ENCODE results near the gene NHLRC4. TPM values are rescaled to one million over a fixed set of nuclear protein-coding genes. Genes with fewer than 3 reads are reported as not detected.

The NHLRC4 gene
- total RNA-seq, 1 experiment from 2014 or later, result 0.44 TPM

- H2AFZ ChIP-seq (ENCODE audit: low read length), result no peak overlapping the region
- no peaks in the 10 kb centered on the region for H3F3A ChIP-seq (ENCODE audit: low read length, unreplicated experiment)
- H3K4me1 ChIP-seq (ENCODE audit: insufficient read depth, low read length), result peaks cover 4% of the 10 kb centered on the region
- no peak for ATAC-seq
- CTCF ChIA-PET, result no interaction called here
- H3K4me3 ChIP-seq (ENCODE audit: low read length), result no peak overlapping the region
- no peaks in the 10 kb centered on the region for H3K9me2 ChIP-seq (replicated peaks; ENCODE audit: low read length)
- POLR2A ChIA-PET (ENCODE audit: unreplicated experiment), result no interaction called here
- intact Hi-C loops (cut with micrococcal nuclease), result no loop called here
- no peaks in the 10 kb centered on the region for H3K9me3 ChIP-seq (ENCODE audit: low read length)
- no peak for DNase-seq
- no peaks in the 10 kb centered on the region; the same call in 1 of the 2 replicates for H3K36me3 ChIP-seq (ENCODE audit: low read depth, low read length)
- TF ChIP-seq, protein P1, sequence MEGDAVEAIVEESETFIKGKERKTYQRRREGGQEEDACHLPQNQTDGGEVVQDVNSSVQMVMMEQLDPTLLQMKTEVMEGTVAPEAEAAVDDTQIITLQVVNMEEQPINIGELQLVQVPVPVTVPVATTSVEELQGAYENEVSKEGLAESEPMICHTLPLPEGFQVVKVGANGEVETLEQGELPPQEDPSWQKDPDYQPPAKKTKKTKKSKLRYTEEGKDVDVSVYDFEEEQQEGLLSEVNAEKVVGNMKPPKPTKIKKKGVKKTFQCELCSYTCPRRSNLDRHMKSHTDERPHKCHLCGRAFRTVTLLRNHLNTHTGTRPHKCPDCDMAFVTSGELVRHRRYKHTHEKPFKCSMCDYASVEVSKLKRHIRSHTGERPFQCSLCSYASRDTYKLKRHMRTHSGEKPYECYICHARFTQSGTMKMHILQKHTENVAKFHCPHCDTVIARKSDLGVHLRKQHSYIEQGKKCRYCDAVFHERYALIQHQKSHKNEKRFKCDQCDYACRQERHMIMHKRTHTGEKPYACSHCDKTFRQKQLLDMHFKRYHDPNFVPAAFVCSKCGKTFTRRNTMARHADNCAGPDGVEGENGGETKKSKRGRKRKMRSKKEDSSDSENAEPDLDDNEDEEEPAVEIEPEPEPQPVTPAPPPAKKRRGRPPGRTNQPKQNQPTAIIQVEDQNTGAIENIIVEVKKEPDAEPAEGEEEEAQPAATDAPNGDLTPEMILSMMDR (conservative IDR thresholded peaks at IDR 0.05; ENCODE audit: low read depth, low read length), result no peak
- TF ChIP-seq EZH2phosphoT487 (IDR thresholded peaks at IDR 0.05; ENCODE audit: borderline replicate concordance, low read length) (no peak), EZH2 (IDR thresholded peaks at IDR 0.05; ENCODE audit: low read length, unreplicated experiment) (no peak)
- H3K27me3 ChIP-seq (ENCODE audit: low read length), result no peaks in the 10 kb centered on the region
- H4K20me1 ChIP-seq (ENCODE audit: low read length), result no peaks in the 10 kb centered on the region
- no peak overlapping the region for H3K4me2 ChIP-seq (ENCODE audit: low read length)
- H3K27ac ChIP-seq (ENCODE audit: low read length), result no peak overlapping the region
- peaks cover 82% of the 10 kb centered on the region for H3K79me2 ChIP-seq (ENCODE audit: low read length)
- no peak overlapping the region for H3K9ac ChIP-seq (ENCODE audit: low read length)
- no TSS peak for BruUV-seq (replicated peaks)
Observed at GRCh38 chr16:540645-541340, 26.0 kb upstream of the NHLRC4 start.

GRCh38 chr16:543301-544164 lies 23.3 kb upstream of the NHLRC4 start:
- H3K27ac ChIP-seq (ENCODE audit: low read length), result no peak overlapping the region
- no peak for ATAC-seq
- H3K4me1 ChIP-seq (ENCODE audit: insufficient read depth, low read length), result no peaks in the 10 kb centered on the region
- ChIA-PET CTCF (no interaction called here), POLR2A (ENCODE audit: unreplicated experiment) (no interaction called here)
- no peak overlapping the region for H3K4me3 ChIP-seq (ENCODE audit: low read length)
- no peaks in the 10 kb centered on the region for H3K36me3 ChIP-seq (ENCODE audit: low read depth, low read length)
- TF ChIP-seq EZH2 (IDR thresholded peaks at IDR 0.05; ENCODE audit: low read length, unreplicated experiment) (no peak), EZH2phosphoT487 (IDR thresholded peaks at IDR 0.05; ENCODE audit: borderline replicate concordance, low read length) (no peak)
- TF ChIP-seq, protein P1 (conservative IDR thresholded peaks at IDR 0.05; ENCODE audit: low read depth, low read length), result no peak
- no peaks in the 10 kb centered on the region for H3K27me3 ChIP-seq (ENCODE audit: low read length)
- H2AFZ ChIP-seq (ENCODE audit: low read length), result no peak overlapping the region
- H3F3A ChIP-seq (ENCODE audit: low read length, unreplicated experiment), result no peaks in the 10 kb centered on the region
- no peaks in the 10 kb centered on the region for H4K20me1 ChIP-seq (ENCODE audit: low read length)
- no peaks in the 10 kb centered on the region for H3K9me3 ChIP-seq (ENCODE audit: low read length)
- H3K9ac ChIP-seq (ENCODE audit: low read length), result no peak overlapping the region
- no peak for DNase-seq
- H3K79me2 ChIP-seq (ENCODE audit: low read length), result peaks cover 55% of the 10 kb centered on the region
- H3K9me2 ChIP-seq (replicated peaks; ENCODE audit: low read length), result no peaks in the 10 kb centered on the region
- no peak overlapping the region for H3K4me2 ChIP-seq (ENCODE audit: low read length)
- intact Hi-C loops (cut with micrococcal nuclease), result no loop called here
- BruUV-seq (replicated peaks), result no TSS peak

GRCh38 chr16:544517-544916 lies 22.3 kb upstream of the NHLRC4 start:
- ATAC-seq (no peak), DNase-seq (no peak)
- Histone ChIP-seq H3K79me2 (ENCODE audit: low read length) (peaks cover 46% of the 10 kb centered on the region), H3K4me1 (ENCODE audit: insufficient read depth, low read length) (no peaks in the 10 kb centered on the region), H3K27ac (ENCODE audit: low read length) (no peak overlapping the region), H3K9me2 (replicated peaks; ENCODE audit: low read length) (no peaks in the 10 kb centered on the region), H3K4me3 (ENCODE audit: low read length) (no peak overlapping the region), H3K4me2 (ENCODE audit: low read length) (no peak overlapping the region), H3K27me3 (ENCODE audit: low read length) (no peaks in the 10 kb centered on the region), H3F3A (ENCODE audit: low read length, unreplicated experiment) (no peaks in the 10 kb centered on the region), H2AFZ (ENCODE audit: low read length) (no peak overlapping the region), H3K9ac (ENCODE audit: low read length) (no peak overlapping the region), H4K20me1 (ENCODE audit: low read length) (no peaks in the 10 kb centered on the region), H3K36me3 (ENCODE audit: low read depth, low read length) (no peaks in the 10 kb centered on the region), H3K9me3 (ENCODE audit: low read length) (no peaks in the 10 kb centered on the region)
- ChIA-PET CTCF (no interaction called here), POLR2A (ENCODE audit: unreplicated experiment) (no interaction called here)
- intact Hi-C loops (cut with micrococcal nuclease), result no loop called here
- no peak for TF ChIP-seq EZH2phosphoT487 (IDR thresholded peaks at IDR 0.05; ENCODE audit: borderline replicate concordance, low read length)
- TF ChIP-seq, protein P1 (conservative IDR thresholded peaks at IDR 0.05; ENCODE audit: low read depth, low read length), result no peak
- TF ChIP-seq EZH2 (IDR thresholded peaks at IDR 0.05; ENCODE audit: low read length, unreplicated experiment), result no peak
- no TSS peak for BruUV-seq (replicated peaks)

Data from PC-3 (cell line).